Left ventricle myocardium inferior (tissue), 1 donor: ENCODE results near the gene MAP3K5. TPM values are rescaled to one million over a fixed set of nuclear protein-coding genes. Genes with fewer than 3 reads are reported as not detected.

Source experiments
- DNase-seq: peaks from one replicate; pipeline ENCODE4 v3.0.0-alpha.2; 2020
- H3K27ac ChIP-seq: fragments of 200-600 bp; replicated peaks from 2 replicates; pipeline ENCODE4 v1.8.0; 2021
- H3K27me3 ChIP-seq: fragments of 200-600 bp; 2 replicates; pipeline ENCODE4 v1.8.0; 2021; ENCODE audit warnings: low read depth
- H3K36me3 ChIP-seq: fragments of 200-600 bp; 2 replicates; pipeline ENCODE4 v1.8.0; 2021
- H3K4me1 ChIP-seq: fragments of 200-600 bp; 2 replicates; pipeline ENCODE4 v1.8.0; 2021
- H3K4me3 ChIP-seq: fragments of 200-600 bp; 2 replicates; pipeline ENCODE4 v1.8.0; 2021; ENCODE audit warnings: mild to moderate bottlenecking, moderate library complexity
- H3K9me3 ChIP-seq: fragments of 200-600 bp; replicated peaks from 2 replicates; pipeline ENCODE4 v1.8.0; 2021
- CTCF ChIP-seq: fragments of 200-600 bp; IDR thresholded peaks from 2 replicates; pipeline ENCODE4 v1.8.0; 2021; ENCODE audit warnings: antibody characterized with exemption, mild to moderate bottlenecking, borderline replicate concordance
- intact Hi-C: fragments of 100-400 bp; cut with micrococcal nuclease; formaldehyde crosslinking; loops from one replicate; pipeline ENCODE4 v1.11.0; 2022
- total RNA-seq: library from RNA; stranded (reverse); fragmentation: NEBNext Ultra II Directional; extraction: Animal tissue kit (Norgen Biotek cat#: 25700); gene quantifications from one replicate; pipeline ENCODE4 v1.2.1, GENCODE V29; 2021
- donor health status: DM: no; HTN: yes; CAD: no; lungs with severe emphysema.

Gene MAP3K5
- total RNA-seq, 1 donor from 2014 or later = 44.1 TPM

GRCh38 chr6:136775081-136775480 lies 17.2 kb downstream of the MAP3K5 start:
- no peak for DNase-seq
- Histone ChIP-seq H3K36me3 (no peaks in the 10 kb centered on the region), H3K9me3 (no peaks in the 10 kb centered on the region), H3K27me3 (no peaks in the 10 kb centered on the region), H3K27ac (peak overlapping the region; percentile 68), H3K4me1 (peaks cover 86% of the 10 kb centered on the region), H3K4me3 (no peak overlapping the region)
- TF ChIP-seq CTCF = no peak
- intact Hi-C loops = no loop called here

- no peak for DNase-seq
- no peaks in the 10 kb centered on the region for H3K27me3 ChIP-seq
- no peak for TF ChIP-seq CTCF
- H3K27ac ChIP-seq = peak overlapping the region; percentile 68
- H3K4me3 ChIP-seq = no peak overlapping the region
- H3K9me3 ChIP-seq = no peaks in the 10 kb centered on the region
- peaks cover 80% of the 10 kb centered on the region for H3K4me1 ChIP-seq
- no peaks in the 10 kb centered on the region for H3K36me3 ChIP-seq
- intact Hi-C loops = no loop called here
These were observed 17.8 kb downstream of the MAP3K5 start for GRCh38 chr6:136774228-136775041.

- Histone ChIP-seq H3K27me3 (no peaks in the 10 kb centered on the region), H3K9me3 (no peaks in the 10 kb centered on the region), H3K4me3 (no peak overlapping the region), H3K27ac (peak overlapping the region; percentile 68), H3K36me3 (no peaks in the 10 kb centered on the region), H3K4me1 (peaks cover 72% of the 10 kb centered on the region)
- DNase-seq = no peak
- no peak for TF ChIP-seq CTCF
- intact Hi-C loops = no loop called here
These were observed 18.8 kb downstream of the MAP3K5 start for GRCh38 chr6:136773473-136773796.

GRCh38 chr6:136772685-136773472 lies 19.4 kb downstream of the MAP3K5 start:
- Histone ChIP-seq H3K27me3 (no peaks in the 10 kb centered on the region), H3K9me3 (no peaks in the 10 kb centered on the region), H3K27ac (peak overlapping the region; percentile 68), H3K4me1 (peaks cover 69% of the 10 kb centered on the region), H3K36me3 (no peaks in the 10 kb centered on the region), H3K4me3 (no peak overlapping the region)
- no peak for DNase-seq
- intact Hi-C loops = no loop called here
- no peak for TF ChIP-seq CTCF

GRCh38 chr6:136771306-136771705 lies 21.0 kb downstream of the MAP3K5 start:
- no peak overlapping the region for H3K4me3 ChIP-seq
- H3K4me1 ChIP-seq = peaks cover 70% of the 10 kb centered on the region
- intact Hi-C loops = no loop called here
- peak overlapping the region; percentile 52 for H3K27ac ChIP-seq
- H3K27me3 ChIP-seq = no peaks in the 10 kb centered on the region
- no peak for DNase-seq
- no peaks in the 10 kb centered on the region for H3K36me3 ChIP-seq
- H3K9me3 ChIP-seq = no peaks in the 10 kb centered on the region
- no peak for TF ChIP-seq CTCF
